Transverse colon (tissue), 4 donors: Measurements from ENCODE around the gene FHAD1. TPM values are rescaled to one million over a fixed set of nuclear protein-coding genes. Genes with fewer than 3 reads are reported as not detected.

Source experiments
- DNase-seq: peaks from one replicate; pipeline ENCODE4 v3.0.0-alpha.2; 2019
- H3K27ac ChIP-seq, 4 donors: fragments of 200-600 bp; sonication (generic); 2 replicates each; pipeline ENCODE4 v1.5.1; 2016 to 2018; ENCODE audit warnings: inconsistent platforms in 4 of 4
- H3K27me3 ChIP-seq: fragments of 200-600 bp; sonication (generic); 2 replicates; pipeline ENCODE4 v1.5.1; 2017; ENCODE audit warnings: inconsistent platforms
- H3K36me3 ChIP-seq, 4 donors: fragments of 200-600 bp; sonication (generic); 2 replicates each; pipeline ENCODE4 v1.5.1; 2017 to 2019; ENCODE audit warnings: inconsistent platforms in 4 of 4
- H3K4me1 ChIP-seq, 4 donors: fragments of 200-600 bp; sonication (generic); 2 replicates each; pipeline ENCODE4 v1.5.1; 2017 to 2020; ENCODE audit warnings: inconsistent platforms in 4 of 4
- H3K4me3 ChIP-seq, 4 donors: fragments of 200-600 bp; sonication (generic); 1 replicate in 1 of 4; 2 replicates in 3 of 4; pipeline versions ENCODE4 v1.5.1 to v1.6.1; 2017 to 2019; ENCODE audit warnings: inconsistent platforms in 4 of 4
- H3K9me3 ChIP-seq, 2 donors: fragments of 200-600 bp; sonication (generic); 2 replicates each; pipeline ENCODE4 v1.5.1; 2017 to 2019; ENCODE audit warnings: inconsistent platforms in 2 of 2
- CTCF ChIP-seq, 5 experiments: fragments of 200-600 bp in 3 of 5; fragments of 450-650 bp in 2 of 5; sonication (generic) in 3 of 5; IDR thresholded peaks; 1 replicate in 2 of 5; 2 replicates in 3 of 5; pipeline ENCODE4 v1.5.1; 2016 to 2017; ENCODE audit warnings: antibody characterized with exemption in 5 of 5, inconsistent platforms in 3 of 5, mild to moderate bottlenecking in 2 of 5, moderate library complexity in 1 of 5
- EP300 ChIP-seq: sonication (generic); formaldehyde crosslinking; IDR thresholded peaks from one replicate; pipeline ENCODE4 v1.6.1; 2017; ENCODE audit warnings: antibody characterized with exemption, low read depth
- POLR2A ChIP-seq: fragments of 450-650 bp; IDR thresholded peaks from one replicate; pipeline ENCODE4 v1.6.1; 2016; ENCODE audit warnings: antibody characterized with exemption, mild to moderate bottlenecking, moderate library complexity
- POLR2AphosphoS5 ChIP-seq, 3 donors: sonication (generic); formaldehyde crosslinking; IDR thresholded peaks; one replicate each; pipeline ENCODE4 v1.6.1; 2016; ENCODE audit warnings: antibody characterized with exemption in 3 of 3
- WGBS, 2 donors: methylation state at CpG; one replicate each; pipeline ENCODE4 v1.1.5; 2018; ENCODE audit warnings: low coverage in 1 of 2; 5-methylcytosine and 5-hydroxymethylcytosine counted together
- in situ Hi-C, 4 donors: fragments of 200-750 bp; cut with MboI; loops; one replicate each; pipeline versions ENCODE4 v1.15.0 to v1.15.1; 2017; ENCODE audit warnings: low sequenced_read_pairs in 3 of 4, low pct_ligation_motif_present in 1 of 4, low pct_unique_long_range_greater_than_20kb in 1 of 4
- intact Hi-C: fragments of 100-400 bp; cut with DNase I; formaldehyde crosslinking; loops from one replicate; pipeline ENCODE4 v1.15.1; 2023; ENCODE audit warnings: low total_unique reads
- total RNA-seq, 4 donors: library from RNA; depleted of rRNA; stranded (reverse); fragments of >200 nt; gene quantifications; one replicate each; pipeline ENCODE4 v1.1.0, GENCODE V29; 2016

Gene FHAD1
- total RNA-seq, 4 donors from 2014 or later, result 0.75 to 0.82 TPM; not detected in 2

GRCh38 chr1:15408890-15409387 is 161.9 kb downstream of the FHAD1 start:
- H3K4me1 ChIP-seq, result peaks cover 11 to 40% (median 32%) of the 10 kb centered on the region in 4 donors
- WGBS, 2 donors, result 37 to 80% methylated on average over 1 to 14 of the region's 14 CpGs
- no peaks in the 10 kb centered on the region for H3K36me3 ChIP-seq
- no peak for DNase-seq
- TF ChIP-seq EP300, result no peak
- no peak for TF ChIP-seq CTCF (IDR thresholded peaks at IDR 0.05)
- no peak for TF ChIP-seq POLR2A
- intact Hi-C loops (no loop called here), in situ Hi-C loops (no loop called here)
- peak overlapping the region; percentile 84 to 93 (median 88) for H3K27ac ChIP-seq
- no peaks in the 10 kb centered on the region for H3K9me3 ChIP-seq
- no peaks in the 10 kb centered on the region for H3K27me3 ChIP-seq
- H3K4me3 ChIP-seq, result peak overlapping the region; percentile 83 to 97 (median 92)

GRCh38 chr1:15409388-15410222 is 162.6 kb downstream of the FHAD1 start, which contains the start of gene EFHD2:
Gene EFHD2 (plus strand): TSS chr1:15409888. CDS start chr1:15409972, 84 bp downstream.
- Histone ChIP-seq H3K4me3 (peak within 1 kb of the TSS; percentile 83 to 97 (median 92)), H3K9me3 (no peaks in the 10 kb centered on the region), H3K36me3 (no peaks in the 10 kb centered on the region), H3K27me3 (no peaks in the 10 kb centered on the region), H3K27ac (peak within 1 kb of the TSS; percentile 84 to 93 (median 88)), H3K4me1 (peaks cover 11 to 46% (median 38%) of the 10 kb centered on the region in 4 donors)
- DNase-seq, result peak; percentile 90
- 0% methylated on average over 33 of the region's 99 CpGs; no CpG with 5 or more reads in 1 of the 2 donors for WGBS, 2 donors
- peak; percentile 93 to 96 (median 95) for TF ChIP-seq POLR2AphosphoS5 (IDR thresholded peaks at IDR 0.05)
- peak in 1 of 5 experiments; percentile 35 for TF ChIP-seq CTCF (IDR thresholded peaks at IDR 0.05)
- peak; percentile 79 for TF ChIP-seq POLR2A
- no peak for TF ChIP-seq EP300
- in situ Hi-C loops, result no loop called here
- intact Hi-C loops, result no loop called here

GRCh38 chr1:15410223-15410883 is 163.3 kb downstream of the FHAD1 start:
- peaks cover 11 to 50% (median 42%) of the 10 kb centered on the region in 4 donors for H3K4me1 ChIP-seq
- 2% methylated on average over 19 of the region's 53 CpGs; no CpG with 5 or more reads in 1 of the 2 donors for WGBS, 2 donors
- DNase-seq, result no peak
- H3K36me3 ChIP-seq, result no peaks in the 10 kb centered on the region
- H3K27ac ChIP-seq, result peak overlapping the region; percentile 84 to 93 (median 88)
- TF ChIP-seq POLR2A, result no peak
- TF ChIP-seq EP300, result no peak
- TF ChIP-seq CTCF (IDR thresholded peaks at IDR 0.05), result no peak
- TF ChIP-seq POLR2AphosphoS5 (IDR thresholded peaks at IDR 0.05), result no peak
- H3K27me3 ChIP-seq, result no peaks in the 10 kb centered on the region
- H3K9me3 ChIP-seq, result no peaks in the 10 kb centered on the region
- H3K4me3 ChIP-seq, result peak overlapping the region; percentile 83 to 97 (median 92)
- intact Hi-C loops (no loop called here), in situ Hi-C loops (no loop called here)

- H3K4me1 ChIP-seq, result peaks cover 15 to 55% (median 47%) of the 10 kb centered on the region in 4 donors
- DNase-seq, result no peak
- TF ChIP-seq POLR2A (no peak), POLR2AphosphoS5 (IDR thresholded peaks at IDR 0.05) (no peak), EP300 (no peak), CTCF (IDR thresholded peaks at IDR 0.05) (no peak)
- WGBS, 2 donors, result 9% methylated on average over 11 of the region's 11 CpGs; no CpG with 5 or more reads in 1 of the 2 donors
- H3K36me3 ChIP-seq, result no peaks in the 10 kb centered on the region
- intact Hi-C loops, result no loop called here
- H3K4me3 ChIP-seq, result peak overlapping the region; percentile 83 to 97 (median 92)
- peak overlapping the region; percentile 84 to 93 (median 88) for H3K27ac ChIP-seq
- no peaks in the 10 kb centered on the region for H3K9me3 ChIP-seq
- in situ Hi-C loops, result no loop called here
- H3K27me3 ChIP-seq, result no peaks in the 10 kb centered on the region
Observed at GRCh38 chr1:15410884-15411245, 163.8 kb downstream of the FHAD1 start.
